NCI-H1436 treated with DMSO at 0.1 percent for 48 hours (cell line): Measurements from ENCODE around the gene FGD3.

Experiments used
- DNase-seq: peaks from one replicate; lab custom pipeline; 2025; lab: John Stamatoyannopoulos, UW

FGD3 gene

DNA sequence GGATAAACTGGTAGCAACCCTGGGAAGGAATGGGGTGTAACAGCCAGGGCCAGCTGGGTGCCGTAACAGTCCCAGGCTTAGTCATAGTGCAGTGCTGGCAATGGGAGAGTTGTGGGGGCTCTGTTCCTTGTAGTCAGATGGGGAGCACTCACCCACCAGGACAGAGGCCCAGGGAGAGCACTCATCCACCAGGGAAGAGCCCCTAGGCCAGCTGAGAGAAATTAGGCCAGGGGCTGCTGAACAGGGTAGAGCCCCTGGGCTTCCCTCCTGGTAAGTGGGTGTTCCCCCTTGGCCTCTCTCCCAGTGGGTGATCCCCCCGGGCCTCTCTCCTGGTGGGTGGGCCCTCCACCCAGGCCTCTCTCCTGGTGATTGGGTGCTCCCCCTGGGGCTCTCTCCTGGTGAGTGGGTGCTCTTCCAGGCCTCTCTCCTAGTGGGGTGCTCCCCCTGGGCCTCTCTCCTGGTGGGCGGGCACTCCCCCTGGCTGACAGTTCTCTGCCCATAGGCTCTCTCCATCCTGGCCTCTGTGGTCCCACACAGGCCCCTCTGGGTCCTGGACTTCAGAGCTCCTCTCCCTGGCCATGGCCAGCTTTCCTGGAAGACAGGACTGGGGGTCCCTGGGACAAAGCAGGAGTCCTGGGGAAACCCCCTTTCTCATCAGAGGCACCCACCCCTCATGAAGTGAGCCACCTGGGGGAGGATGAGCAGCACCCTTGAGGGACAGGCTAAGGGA, 13.4 kb downstream of the FGD3 start:
- no peak for DNase-seq

DNA sequence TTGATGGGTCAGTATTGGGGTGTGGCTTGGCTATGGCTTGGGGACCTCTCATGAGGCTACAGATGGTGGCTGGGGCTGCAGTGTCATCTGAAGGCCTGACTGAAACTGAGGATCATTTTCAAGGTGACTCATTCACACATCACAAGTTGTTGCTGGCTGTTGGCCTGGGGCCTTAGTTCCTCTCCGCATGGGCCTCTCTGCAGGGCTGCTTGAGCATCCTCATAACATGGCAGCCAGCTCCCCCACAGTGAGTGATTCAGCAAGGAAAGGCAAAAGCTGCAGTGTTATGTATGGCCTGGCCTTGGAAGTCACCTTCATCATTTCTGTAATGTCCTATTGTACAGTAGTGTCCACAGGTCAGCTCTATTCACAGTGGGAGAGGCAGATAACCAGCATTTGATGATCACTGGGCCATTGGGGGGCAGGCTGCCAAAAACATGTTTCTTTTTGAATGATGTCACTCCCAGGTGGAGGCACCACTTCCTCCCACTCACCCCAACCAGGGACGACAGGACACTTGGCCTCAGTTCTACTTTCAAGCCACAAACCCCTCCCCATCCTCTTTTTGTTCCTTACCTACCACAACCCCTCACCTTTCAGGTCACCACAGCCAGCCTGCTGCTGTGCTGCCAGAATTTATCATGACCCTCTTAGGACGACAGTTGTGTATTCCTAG, 14.4 kb downstream of the FGD3 start:
- no peak for DNase-seq

DNA sequence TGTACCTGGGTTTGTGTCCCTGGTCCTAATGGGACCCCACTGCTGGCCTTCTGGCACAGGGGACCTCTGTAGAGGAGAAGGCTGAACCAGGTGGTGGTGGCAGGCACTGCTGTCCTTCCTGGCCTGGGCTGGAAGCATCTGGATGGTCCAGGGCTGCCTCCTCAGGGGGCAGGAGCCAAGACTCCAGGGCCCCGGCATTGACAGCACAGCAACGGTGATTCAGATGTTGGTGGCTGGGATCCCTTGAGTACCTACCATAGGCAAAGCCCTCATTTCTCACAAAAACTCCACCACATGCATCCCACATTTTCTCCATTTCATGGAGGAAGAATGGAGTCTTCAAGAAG, 15.0 kb downstream of the FGD3 start:
- DNase-seq: no peak

DNA sequence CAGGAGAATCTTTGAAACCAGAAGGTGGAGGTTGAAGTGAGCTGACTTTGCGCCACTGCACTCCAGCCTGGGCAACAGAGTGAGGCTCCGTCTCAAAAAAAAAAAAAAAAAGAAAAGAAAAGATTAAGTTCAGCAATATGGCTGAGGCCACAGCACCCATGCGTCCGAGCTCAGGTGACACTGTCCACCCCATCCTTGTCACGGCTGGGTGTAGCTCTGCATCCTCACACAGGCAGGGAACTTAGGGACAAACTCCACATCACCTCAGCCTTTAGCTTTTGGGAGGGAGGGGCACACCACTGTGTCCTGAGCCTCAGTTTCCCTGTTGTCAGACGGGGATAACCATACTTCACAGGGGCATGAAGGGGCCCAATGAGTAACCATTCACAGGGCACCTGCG, 15.5 kb downstream of the FGD3 start:
- no peak for DNase-seq

DNA sequence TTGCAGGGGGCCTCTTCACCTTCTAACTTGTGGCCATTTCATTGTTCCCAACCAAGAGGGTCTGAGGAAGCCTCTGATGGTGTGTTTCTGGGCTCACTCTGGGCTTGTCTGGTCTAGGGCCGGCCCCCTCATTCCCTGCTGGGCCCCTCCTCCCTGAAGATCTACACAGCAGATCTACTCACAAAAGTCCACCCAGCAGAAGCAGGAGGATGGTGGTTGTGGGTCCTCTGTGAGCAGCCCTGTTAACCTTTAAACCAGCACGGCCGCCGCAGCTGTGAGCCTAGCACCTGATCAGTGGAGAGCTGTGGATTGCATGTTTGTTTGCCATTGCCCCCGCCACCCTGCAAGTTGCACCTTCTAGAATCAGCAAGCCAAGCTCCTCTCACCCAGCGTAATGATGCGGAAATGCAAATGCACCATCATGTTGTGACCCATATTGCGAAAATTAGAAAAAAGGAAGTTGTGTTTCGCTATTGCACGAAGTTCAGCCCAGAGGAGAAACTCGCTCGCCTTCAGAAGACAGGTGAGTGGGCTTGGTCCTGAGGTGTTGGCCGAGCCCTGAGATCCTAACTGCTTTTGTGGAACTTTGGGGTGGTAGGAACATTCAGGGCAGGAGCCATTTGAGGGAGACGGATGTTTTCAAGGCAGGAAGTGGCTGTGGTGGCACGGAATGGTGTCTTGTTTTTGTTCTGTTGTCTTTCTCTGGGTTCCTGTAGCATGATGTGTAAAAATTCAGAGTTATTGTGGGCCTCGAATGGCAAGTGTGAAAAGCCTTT, 16.7 kb downstream of the FGD3 start:
- no peak for DNase-seq

DNA sequence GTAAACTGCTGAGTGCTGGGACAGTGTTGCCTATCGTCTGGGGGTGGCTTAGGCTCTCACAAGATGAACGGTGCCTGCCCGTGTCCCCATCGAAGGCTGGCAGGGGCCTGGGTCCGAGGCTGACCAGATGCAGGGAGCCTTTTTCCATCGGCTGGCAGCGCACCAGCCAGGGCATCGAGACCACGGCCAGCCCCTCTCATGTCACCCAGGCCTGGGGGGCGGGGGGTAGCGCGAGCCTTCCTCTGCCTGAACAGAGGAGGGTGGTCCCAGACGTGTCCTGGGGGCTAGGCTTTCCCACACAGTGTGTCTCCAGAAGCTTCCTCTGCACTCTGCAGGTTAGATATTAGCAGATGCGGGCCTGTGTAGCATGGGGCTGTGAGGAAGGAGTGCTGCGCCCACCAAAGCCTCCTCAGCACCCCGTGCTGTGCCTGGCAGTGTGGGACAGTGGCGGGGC, 17.3 kb downstream of the FGD3 start:
- no peak for DNase-seq

DNA sequence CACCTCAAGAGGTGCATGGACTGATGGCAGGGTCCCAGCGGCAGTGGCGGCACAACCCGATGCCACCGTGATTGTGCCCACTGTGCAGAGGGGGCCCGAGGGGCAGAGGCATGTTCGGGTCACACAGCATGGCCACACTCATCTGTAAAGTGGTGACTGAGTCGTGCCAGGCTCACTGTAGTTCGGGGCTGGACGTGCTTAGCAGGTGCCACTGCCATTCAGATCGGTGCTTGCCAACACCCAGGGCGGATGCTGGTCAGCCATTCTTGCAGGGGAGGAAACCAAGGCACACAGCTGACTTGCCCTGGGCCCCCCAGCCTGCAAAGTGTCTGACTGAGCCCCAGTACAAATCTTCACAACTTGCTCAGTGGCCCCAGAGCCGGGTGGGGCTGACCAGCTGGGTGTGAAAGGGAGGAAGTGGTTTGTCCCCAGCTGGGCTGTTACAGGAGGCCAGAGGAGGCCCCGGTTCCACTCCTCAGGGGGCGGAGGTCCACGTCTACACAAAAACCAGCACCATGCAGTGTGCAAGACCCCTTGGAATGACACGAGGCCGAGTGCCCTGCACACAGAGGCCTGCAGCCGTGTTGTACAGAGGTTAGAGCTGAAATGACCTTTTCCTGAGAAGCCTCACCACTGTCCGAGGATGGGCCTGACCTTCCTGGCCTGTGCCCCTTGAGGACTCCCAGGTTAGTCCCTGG, 17.9 kb downstream of the FGD3 start:
- DNase-seq: no peak

DNA sequence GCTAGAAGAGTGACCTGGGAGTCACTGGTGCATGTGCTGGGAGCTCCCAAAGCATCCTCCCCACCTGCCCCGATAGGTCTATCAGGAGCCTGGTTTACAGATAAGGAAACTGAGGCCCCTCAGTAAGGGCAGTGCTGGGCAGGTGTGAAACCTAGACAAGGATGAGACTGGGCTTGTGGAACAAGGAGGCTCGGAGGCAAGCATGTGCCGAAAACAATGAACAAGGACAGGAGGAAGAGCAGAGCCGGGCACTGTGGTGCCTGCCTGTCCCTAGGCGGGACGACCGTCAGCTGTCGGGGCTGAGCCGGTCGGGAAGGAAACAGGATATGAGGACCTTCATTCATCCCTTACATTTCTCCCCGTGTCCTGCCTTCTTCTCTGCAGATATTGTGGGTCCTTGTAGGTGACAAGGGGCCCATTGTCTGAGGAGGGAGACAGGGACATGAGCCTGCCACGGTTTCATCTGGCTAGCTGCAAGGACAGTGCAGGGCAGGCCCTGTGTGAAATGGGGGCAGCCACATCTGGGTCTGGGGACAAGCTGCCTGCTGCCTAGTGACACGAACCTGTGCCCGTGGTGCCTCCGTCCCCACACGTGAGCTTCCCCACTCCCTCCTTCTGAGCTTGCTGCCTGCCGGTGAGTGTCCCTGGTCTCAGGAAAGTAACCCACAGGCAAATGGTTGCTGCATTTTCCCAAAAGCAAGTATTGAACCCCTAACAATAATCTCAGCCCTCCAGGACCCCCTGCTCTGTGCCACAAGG, 18.6 kb downstream of the FGD3 start:
- DNase-seq: no peak

DNA sequence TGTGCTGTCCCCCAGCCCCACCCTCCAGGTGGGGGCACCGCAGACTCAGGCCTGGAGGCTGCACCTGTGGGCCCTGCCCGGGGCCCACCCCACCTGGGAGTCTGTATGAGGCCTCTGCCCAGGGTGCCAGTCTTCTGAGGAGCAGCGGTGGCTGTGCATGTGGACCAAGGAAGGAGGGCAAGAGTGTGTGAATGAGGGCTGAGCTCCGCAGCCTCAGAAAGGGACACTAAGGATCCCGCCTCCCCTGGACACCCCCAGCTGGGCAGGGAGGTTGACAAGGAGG, 19.1 kb downstream of the FGD3 start:
- no peak for DNase-seq

DNA sequence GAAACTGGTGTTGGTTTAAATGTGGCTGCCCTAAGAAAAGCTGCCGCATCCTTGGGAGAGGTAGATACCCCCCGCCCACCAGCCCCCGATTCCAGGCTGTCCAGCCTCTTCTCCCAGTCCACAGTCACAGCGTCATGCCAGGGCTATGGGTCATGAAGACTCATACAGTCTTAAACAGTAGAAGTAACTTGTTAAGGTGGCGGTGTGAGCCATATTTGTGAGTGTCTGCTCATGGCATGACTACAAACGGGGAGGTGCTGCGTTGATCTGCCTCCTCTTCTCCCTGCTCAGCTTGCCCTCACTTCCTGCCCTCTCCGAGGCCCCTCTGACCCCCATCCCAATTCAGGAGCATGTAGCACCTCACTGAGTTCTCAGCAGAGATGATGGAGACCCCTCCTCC, 20.8 kb downstream of the FGD3 start:
- no peak for DNase-seq

DNA sequence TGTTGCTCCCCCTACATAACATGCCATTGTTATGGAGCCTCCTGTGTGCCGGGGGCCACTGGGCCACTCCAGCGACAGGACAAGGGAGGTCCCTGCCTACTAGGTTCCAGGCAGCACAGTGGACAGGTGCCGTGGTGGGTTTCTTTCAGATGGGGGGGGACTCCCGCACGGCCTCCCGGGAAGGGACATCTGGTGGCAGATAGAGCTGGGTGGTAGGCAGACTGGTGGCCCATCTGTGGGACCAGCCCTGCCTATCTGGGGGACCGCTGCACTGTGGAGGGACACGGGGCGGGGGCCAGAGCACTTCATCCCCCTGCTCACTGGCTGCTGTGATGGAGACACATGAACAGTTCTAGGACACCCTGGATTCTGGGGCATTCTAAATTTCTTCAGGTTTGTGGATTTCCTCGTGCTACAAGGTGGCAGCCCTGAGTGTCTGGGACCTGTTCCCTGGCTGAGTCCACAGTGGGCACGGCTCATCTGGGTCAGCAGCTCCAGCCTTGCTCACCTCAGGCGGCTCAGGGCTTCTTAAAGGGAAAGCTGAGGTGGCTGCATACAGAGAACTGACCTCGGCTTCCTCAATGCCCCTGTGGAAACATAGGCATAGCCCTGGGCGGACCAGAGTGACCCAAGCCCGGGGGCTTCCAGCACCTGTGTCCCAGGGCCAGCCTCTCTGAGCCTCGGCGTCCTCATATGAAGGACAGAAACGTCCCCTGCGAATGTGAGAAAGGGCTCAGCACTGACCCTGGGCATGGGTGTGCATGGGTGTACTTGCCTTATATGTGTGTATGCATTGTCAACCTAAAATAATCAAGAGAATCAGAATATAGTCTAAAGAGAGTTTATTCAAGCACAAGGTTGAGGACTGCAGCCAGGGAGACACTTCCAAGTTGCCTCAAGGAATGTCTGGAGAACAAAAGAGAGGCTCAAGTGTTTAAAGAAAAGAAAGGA, 22.5 kb downstream of the FGD3 start:
- DNase-seq: no peak

DNA sequence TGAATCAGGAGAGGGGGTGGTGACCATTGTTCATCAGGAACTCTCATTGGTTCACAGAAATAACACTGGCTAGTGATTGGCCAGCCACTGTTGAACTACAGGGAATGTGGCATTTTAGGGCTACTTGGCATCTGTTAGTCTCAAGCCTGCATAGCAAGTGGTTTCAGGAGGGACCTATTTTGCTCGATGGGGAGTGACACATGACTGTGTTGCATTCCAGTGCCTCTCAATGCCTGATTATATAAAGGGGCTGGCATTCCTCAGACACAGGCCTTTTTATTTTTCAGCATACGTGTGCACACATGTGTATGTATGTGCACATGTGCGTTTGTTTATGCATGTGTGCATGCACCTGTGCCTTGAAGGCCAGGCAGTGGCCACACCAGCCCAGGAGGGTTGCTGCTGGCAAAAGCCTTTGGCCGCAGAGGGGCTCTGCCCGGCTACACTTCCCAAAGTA, 23.2 kb downstream of the FGD3 start:
- DNase-seq: no peak

DNA sequence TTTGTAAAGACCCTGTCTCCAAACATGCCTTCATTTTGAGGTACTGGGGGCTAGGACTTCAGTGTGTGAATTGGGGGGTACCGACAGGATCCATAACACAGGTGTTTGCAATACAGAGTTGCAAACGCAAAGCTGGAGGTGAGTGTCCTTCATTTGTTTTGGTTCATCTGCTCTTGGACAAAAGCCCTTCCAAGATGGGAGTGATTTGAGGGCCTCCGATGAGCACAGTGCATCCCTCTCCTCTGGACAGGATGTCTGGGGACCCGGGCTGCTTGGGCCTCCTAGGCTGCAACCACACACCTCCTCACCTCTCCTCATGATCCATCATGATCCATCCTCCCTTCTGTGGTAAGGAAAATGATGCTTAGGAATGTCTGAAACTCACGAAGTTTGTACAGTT, 23.8 kb downstream of the FGD3 start:
- no peak for DNase-seq

DNA sequence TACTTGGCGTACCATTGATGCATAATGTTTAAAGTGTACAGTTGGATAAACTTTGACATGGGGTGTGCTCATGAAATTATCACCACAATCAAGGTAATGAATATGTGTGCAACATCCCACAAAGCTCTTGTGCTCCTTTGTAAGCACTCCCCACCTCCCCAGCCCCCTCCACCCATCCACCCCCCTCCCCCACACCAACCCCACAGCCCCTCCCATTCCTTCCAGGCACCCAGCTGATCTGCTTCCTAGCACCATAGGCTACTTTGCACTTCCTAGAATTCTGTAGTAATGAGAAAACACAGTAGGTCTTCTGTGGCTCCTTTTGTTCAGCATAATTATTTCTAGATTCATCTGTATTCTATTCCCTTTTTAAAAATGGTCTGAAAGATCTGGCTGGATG, 24.5 kb downstream of the FGD3 start:
- DNase-seq: no peak

DNA sequence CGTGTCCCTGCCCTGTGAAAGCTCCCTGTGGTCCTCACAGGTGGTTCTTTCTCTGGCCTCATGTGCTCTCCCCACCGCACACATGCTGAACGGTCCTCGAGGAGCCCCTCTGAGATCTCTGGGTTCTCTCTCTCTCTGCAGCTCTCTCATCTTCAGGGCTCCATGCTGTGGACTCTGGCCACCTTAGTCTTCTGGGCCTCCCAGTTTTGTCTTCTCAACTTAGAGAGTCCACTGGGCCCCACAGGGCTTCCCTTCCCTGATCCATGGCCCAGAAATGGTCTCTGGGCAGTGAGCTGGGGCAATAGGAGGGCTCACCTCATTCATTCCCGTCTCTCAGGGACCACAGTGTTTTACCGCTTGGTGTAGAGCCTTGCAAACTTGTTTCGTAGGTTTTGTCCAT, 26.4 kb downstream of the FGD3 start:
- DNase-seq: no peak

DNA sequence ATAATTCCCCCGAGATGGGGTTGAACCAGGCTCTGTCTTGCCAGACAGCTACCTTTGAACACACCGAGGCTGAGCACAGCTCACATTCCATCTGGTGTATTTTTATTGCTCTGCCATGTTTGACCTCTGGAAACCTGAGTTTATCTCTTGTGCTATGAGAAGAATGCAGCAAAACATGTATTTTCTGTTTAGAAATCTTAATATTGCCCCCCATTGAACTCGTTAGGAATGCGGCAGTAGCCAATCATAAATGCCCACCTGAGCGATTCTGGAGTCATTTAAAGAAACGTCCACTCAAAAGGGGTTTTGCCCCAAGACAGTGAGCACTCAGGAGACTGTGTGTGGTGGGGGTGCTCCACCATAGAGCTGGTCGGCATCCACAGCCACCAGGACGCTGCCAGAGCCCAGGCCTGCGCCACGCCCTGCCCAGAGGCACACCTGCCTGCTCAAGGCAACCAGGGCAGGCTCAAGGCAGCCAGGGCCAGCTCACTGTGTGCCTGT, 26.9 kb downstream of the FGD3 start:
- DNase-seq: no peak

DNA sequence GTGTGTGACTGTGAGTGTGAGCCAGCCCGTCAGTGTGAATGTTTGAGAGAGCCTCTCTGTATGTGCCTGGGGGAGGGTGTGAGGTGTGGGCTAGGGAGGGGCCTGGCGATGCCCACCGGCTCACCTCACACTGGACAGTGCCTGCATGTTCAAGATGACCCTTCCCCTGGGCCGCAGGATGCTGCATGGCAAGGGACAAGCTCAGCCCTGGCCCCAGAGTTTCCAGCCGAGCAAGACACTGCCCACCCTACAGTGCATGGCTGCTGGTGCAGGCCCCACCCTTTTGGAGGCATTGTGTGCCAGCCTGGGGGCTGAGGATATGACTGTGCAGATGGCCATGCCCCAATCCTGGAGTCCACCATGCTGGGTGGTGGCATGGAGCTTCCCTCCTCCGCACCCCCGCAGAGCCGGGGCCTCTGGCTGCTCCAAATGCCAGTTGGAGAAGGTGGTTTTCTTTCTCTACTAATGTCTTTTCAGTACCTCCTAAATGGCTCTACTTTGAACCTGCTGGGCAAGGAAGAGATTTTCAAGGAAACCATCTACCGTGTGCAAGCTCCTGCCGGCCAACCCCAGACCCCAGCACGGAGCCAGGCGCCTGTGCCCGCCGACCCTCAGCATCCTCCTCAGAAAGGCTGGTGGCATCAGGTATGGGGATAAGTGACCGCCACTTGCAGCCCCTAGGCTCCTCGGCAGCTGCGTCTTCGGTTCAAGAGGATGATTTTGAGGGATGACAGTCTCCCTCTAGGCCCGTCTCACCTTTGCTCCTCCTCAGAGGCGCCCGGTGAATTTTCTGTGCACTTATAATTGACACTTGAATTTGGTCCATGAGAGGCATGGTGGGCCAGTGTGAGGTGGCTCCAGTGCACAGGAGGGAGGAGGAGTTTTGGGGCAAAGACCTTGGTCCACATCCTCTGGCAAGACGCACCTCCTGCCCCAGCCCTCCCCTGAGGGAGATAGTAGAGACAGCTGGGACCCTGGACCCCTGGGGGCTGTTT, 27.7 kb downstream of the FGD3 start:
- DNase-seq: no peak

DNA sequence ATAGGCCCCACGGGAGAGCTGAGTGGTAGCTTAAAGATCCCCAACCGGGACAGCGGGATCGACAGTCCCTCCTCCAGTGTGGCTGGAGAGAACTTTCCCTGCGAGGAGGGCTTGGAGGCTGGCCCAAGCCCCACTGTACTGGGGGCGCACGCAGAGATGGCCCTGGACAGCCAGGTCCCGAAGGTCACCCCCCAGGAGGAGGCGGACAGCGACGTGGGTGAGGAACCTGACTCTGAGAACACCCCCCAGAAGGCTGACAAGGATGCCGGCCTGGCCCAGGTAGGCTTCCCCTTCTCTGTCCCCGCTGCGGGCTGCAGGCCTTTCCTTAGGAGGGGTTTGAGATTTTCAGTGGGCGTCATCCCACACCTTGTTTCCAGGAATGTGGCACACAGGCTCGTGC, 29.1 kb downstream of the FGD3 start:
- no peak for DNase-seq

DNA sequence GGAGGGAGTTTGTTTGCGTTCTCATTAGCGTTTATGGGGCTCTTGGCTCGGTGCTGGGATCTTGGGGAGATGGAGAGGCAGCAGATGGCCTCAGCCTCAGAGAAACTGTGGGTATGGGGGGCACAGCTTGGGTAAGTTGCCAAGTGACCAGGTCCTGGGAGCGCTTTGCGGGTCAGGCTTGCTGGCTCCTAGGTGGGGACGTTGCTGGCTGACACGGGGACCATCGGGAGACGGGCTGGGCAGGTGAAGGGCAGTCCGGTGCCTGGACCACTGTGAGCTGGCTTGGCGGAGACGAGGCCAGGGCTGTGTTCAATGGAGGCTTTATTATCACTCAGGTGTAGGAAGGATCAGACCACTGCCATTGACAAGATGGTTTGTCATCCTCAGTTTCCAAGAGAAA, 30.0 kb downstream of the FGD3 start:
- DNase-seq: no peak
